Gastroesophageal sphincter (tissue), 3 donors: ENCODE measurements around the gene ESPNL.

Source experiments
- POLR2A ChIP-seq, 2 donors: fragments of 450-650 bp; IDR thresholded peaks; one replicate each; pipeline ENCODE4 v1.6.1; 2017; ENCODE audit warnings: antibody characterized with exemption in 2 of 2, mild to moderate bottlenecking in 2 of 2, moderate library complexity in 1 of 2
- POLR2AphosphoS5 ChIP-seq: sonication (generic); formaldehyde crosslinking; IDR thresholded peaks from one replicate; pipeline ENCODE4 v1.6.1; 2017; ENCODE audit warnings: antibody characterized with exemption
- TF ChIP-seq, protein P1 (sequence below), 4 experiments: fragments of 200-600 bp in 2 of 4; fragments of 450-650 bp in 2 of 4; sonication (generic) in 1 of 4; IDR thresholded peaks; one replicate each; pipeline ENCODE4 v1.5.1; 2017 to 2019; ENCODE audit warnings: antibody characterized with exemption in 4 of 4, mild to moderate bottlenecking in 2 of 4, moderate library complexity in 2 of 4

DNA sequence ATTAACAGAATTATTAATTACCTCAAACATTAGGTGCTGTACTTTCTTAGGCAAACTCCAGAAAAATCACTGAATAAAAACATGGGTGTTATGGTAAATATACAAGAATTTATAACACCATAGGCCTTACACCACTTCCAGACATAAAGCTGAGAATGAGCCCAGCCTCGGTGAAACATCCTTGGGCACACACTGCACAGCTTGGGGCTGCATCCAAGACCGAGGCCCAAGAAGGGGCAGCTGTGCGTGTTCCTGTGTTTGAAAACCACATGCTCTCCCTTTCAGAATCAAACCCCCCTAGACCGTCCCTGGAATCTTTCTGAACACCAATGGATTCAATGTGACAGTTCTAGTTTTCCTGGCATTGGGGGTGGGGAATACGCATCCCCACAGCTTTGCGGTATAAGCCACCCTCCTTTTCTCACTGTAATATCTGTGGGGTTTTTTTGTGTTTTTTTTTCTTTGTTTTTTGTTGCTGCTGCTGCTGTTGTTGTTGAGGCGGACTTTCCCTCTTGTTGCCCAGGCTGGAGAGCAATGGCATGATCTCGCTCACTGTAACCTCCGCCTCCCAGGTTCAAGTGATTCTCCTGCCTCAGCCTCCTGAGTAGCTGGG lies 71.5 kb downstream of the ESPNL start:
- TF ChIP-seq, protein P1, sequence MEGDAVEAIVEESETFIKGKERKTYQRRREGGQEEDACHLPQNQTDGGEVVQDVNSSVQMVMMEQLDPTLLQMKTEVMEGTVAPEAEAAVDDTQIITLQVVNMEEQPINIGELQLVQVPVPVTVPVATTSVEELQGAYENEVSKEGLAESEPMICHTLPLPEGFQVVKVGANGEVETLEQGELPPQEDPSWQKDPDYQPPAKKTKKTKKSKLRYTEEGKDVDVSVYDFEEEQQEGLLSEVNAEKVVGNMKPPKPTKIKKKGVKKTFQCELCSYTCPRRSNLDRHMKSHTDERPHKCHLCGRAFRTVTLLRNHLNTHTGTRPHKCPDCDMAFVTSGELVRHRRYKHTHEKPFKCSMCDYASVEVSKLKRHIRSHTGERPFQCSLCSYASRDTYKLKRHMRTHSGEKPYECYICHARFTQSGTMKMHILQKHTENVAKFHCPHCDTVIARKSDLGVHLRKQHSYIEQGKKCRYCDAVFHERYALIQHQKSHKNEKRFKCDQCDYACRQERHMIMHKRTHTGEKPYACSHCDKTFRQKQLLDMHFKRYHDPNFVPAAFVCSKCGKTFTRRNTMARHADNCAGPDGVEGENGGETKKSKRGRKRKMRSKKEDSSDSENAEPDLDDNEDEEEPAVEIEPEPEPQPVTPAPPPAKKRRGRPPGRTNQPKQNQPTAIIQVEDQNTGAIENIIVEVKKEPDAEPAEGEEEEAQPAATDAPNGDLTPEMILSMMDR (IDR thresholded peaks at IDR 0.05) = no peak
- TF ChIP-seq POLR2A (IDR thresholded peaks at IDR 0.05) = no peak
- TF ChIP-seq POLR2AphosphoS5 = no peak
